Cardiac muscle cell (in vitro differentiated cells and primary cell): ENCODE data around the gene PSAPL1. TPM values are rescaled to one million over a fixed set of nuclear protein-coding genes. Genes with fewer than 3 reads are reported as not detected.

Experiments used
- DNase-seq, 2 donors: peaks; one replicate each; pipeline versions ENCODE4 v3.0.0 to v3.0.0-alpha.2; 2010 to 2017; ENCODE audit warnings: low read depth in 1 of 2, low spot score in 1 of 2
- H3K27ac ChIP-seq: fragments of 200-600 bp; sonication (generic); 2 replicates; pipeline ENCODE4 v1.5.1; 2016
- H3K27me3 ChIP-seq: fragments of 200-600 bp; sonication (generic); 2 replicates; pipeline ENCODE4 v1.6.0; 2016; ENCODE audit warnings: control low read depth
- H3K36me3 ChIP-seq: fragments of 200-600 bp; sonication (generic); 2 replicates; pipeline ENCODE4 v1.5.1; 2016; ENCODE audit warnings: control low read depth
- H3K4me1 ChIP-seq: fragments of 200-600 bp; sonication (generic); 2 replicates; pipeline ENCODE4 v1.8.1; 2017; ENCODE audit warnings: low read depth, mild to moderate bottlenecking, mixed run types
- H3K4me3 ChIP-seq: fragments of 200-600 bp; sonication (generic); 2 replicates; pipeline ENCODE4 v1.5.1; 2016; ENCODE audit warnings: mild to moderate bottlenecking
- H3K9me3 ChIP-seq: fragments of 200-600 bp; sonication (generic); 2 replicates; pipeline ENCODE4 v1.5.1; 2017; ENCODE audit warnings: low read depth, mild to moderate bottlenecking, control low read depth
- CTCF ChIP-seq: IDR thresholded peaks from 2 replicates; pipeline ENCODE4 v1.5.1; 2012; ENCODE audit warnings: low read depth, mild to moderate bottlenecking, low read length
- polyA plus RNA-seq: library from polyadenylated mRNA; unstranded; fragments of >200 nt; fragmentation: Nextera tagmentation; extraction: Ambion mirVana; gene quantifications from 2 replicates; pipeline ENCODE4 v1.2.1, GENCODE V29; 2016
- total RNA-seq: library from RNA; depleted of rRNA; stranded (reverse); fragments of >200 nt; gene quantifications from 2 replicates; pipeline ENCODE4 v1.2.3, GENCODE V29; 2016

Gene PSAPL1
- total and polyA plus RNA-seq, 2 experiments from 2014 or later, result 3.5 to 4.4 TPM

DNA sequence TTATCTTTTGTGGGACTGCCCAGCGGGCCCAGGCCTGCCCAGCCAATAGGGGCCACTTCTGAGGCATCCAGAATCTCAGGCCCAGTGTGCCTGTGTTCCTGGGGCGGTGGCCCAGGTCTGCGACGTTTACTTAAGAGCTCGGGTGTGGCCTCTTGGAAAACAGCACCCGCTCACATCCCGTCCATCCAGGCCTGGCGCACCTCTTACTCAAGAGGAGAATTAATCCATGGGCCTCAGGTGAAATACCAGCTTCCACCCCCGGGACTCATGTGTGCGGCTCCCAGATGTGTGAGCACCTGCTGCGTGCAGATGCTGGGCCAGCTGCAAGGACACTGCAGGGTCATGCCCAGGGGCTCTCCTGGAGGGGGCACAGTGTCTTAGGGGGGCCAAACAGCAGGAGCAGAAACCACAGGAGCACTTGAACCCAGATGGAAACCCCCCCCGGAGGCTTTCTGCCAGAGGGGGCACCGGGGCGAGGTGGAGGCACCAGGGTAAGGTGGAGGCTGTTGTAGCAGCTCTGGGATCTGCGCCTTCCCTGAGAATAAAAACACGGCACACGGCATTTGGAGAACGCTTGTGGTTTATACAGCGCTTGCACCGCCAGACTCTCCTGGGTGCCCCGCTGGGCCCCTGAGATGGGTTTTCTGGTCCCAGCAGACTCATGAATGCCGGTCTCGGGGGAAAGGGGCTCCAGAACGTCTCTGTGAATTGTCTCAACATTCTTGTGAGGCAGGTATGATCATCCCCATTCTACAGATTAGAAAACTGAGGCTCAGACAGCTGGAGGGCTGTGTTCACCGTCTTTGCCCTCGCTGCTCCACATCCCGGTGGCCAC lies 2.8 kb downstream of the PSAPL1 start:
- TF ChIP-seq CTCF, result no peak
- Histone ChIP-seq H3K27me3 (no peaks in the 10 kb centered on the region), H3K4me3 (no peak overlapping the region), H3K27ac (no peak overlapping the region), H3K9me3 (no peaks in the 10 kb centered on the region), H3K36me3 (no peaks in the 10 kb centered on the region), H3K4me1 (peaks cover 52% of the 10 kb centered on the region)
- DNase-seq, result no peak

DNA sequence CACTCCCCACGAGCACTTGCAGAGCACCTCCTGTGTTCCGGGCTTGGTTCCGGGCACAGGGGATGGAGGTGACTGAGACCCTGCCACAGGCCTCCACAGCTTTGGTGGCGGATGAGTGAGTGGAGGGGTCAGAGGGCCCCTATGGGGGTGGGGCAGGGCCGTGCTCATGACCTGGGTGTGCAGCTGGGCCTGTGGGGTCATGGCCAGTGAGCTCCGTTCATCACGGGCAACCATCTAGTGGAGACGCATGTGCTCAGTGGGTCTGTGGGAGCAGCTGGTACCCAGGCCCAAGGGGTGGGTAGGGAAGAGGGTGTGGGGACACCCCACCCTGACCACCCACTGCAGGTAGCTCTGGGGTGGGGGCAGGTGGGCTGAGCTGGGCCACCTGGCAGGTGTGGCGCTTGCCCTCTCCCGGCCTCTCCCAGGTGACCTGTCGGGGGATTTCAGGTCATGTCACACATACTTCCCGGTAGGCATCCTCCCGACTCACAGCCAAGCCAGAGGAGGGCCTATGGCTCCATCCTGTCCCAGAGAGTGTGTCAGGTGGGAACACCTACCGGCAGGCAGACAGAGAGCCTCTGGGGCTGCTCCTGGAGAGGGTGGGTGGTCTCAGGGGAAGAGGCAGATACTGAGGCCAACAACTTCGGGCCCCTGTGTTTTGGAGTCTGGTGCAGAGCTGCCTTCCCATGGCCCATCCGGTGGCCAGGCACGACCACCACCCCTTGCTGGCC lies 3.6 kb downstream of the PSAPL1 start:
- Histone ChIP-seq H3K27ac (no peak overlapping the region), H3K36me3 (no peaks in the 10 kb centered on the region), H3K4me3 (no peak overlapping the region), H3K27me3 (no peaks in the 10 kb centered on the region), H3K9me3 (no peaks in the 10 kb centered on the region), H3K4me1 (peaks cover 51% of the 10 kb centered on the region)
- no peak for TF ChIP-seq CTCF
- DNase-seq, result no peak

DNA sequence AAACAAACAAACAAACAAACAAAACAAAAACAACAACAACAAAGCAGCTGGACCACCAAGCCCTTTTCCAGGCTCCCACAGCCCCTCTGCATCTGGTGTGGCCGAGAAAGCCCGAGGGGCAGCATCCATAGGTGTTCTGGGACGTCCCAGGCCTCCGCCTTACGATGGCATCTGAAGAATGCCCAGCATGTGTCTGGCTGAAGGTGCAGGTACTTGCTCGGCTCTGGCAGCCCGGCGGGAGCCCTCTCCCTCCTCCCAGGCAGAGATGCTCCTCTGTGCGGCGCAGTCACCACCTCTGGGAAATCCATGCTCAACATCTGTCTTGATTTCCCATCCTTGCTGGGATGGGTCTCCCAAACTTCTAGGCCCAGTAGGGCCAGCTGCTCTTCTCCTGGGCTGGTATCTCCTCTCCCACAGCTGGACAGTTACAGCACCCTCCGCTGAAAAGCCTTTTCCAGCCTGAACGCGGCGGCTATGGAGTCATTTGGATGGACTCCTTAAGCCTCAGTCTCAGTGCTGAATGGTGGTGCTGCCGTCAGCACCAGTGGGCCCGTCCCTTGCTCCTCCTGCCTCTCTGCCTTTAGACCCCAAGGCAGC lies 4.3 kb downstream of the PSAPL1 start:
- peak in 1 of 2 donors; percentile 18 for DNase-seq
- no peak overlapping the region for H3K4me3 ChIP-seq
- peaks cover 46% of the 10 kb centered on the region for H3K4me1 ChIP-seq
- no peaks in the 10 kb centered on the region for H3K36me3 ChIP-seq
- H3K27ac ChIP-seq, result no peak overlapping the region
- H3K9me3 ChIP-seq, result no peaks in the 10 kb centered on the region
- TF ChIP-seq CTCF, result no peak
- no peaks in the 10 kb centered on the region for H3K27me3 ChIP-seq

DNA sequence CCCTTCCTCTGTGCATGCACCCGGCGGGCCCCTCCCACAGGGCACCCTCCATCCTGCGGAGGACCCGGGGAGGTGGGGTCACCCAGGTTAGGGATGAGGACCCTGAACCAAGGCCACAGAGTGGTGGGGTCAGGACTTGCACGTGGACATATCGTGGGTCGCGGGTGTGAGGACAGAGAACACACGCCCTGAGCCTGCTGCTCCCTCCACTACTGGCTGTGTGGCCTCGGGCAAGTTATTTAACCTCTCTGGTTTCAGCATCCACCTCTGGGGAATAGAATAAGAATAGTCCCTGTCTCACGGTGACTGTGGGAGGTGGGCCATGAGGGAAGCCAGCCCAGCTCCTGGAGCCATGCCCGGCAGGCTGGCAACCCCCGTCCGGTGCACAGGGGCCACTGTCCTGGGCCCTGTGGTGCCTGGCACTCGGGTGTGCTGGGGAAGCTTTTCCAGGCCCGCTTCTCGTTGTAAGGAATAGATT lies 5.1 kb downstream of the PSAPL1 start:
- Histone ChIP-seq H3K4me1 (peaks cover 46% of the 10 kb centered on the region), H3K27me3 (no peaks in the 10 kb centered on the region), H3K4me3 (no peak overlapping the region), H3K27ac (no peak overlapping the region), H3K36me3 (no peaks in the 10 kb centered on the region), H3K9me3 (no peaks in the 10 kb centered on the region)
- DNase-seq, result no peak
- TF ChIP-seq CTCF, result no peak

- peaks cover 41% of the 10 kb centered on the region for H3K4me1 ChIP-seq
- no peaks in the 10 kb centered on the region for H3K9me3 ChIP-seq
- H3K27ac ChIP-seq, result no peak overlapping the region
- TF ChIP-seq CTCF, result no peak
- H3K27me3 ChIP-seq, result no peaks in the 10 kb centered on the region
- DNase-seq, result no peak
- no peaks in the 10 kb centered on the region for H3K36me3 ChIP-seq
- H3K4me3 ChIP-seq, result no peak overlapping the region
Measured at GRCh38 chr4:7429069-7429416, 5.7 kb downstream of the PSAPL1 start.
